Measurements from ENCODE around the gene ABHD6. TPM values are rescaled to one million over a fixed set of nuclear protein-coding genes. Genes with fewer than 3 reads are reported as not detected.

Gene ABHD6
- total RNA-seq, 1 experiment from 2014 or later = 12.7 TPM

GRCh38 chr3:58266577-58266976 lies 29.0 kb downstream of the ABHD6 start:
- Histone ChIP-seq H3K9me2 (ENCODE audit: insufficient read depth) (no peaks in the 10 kb centered on the region), H3K79me2 (ENCODE audit: insufficient read depth, low read length) (no peaks in the 10 kb centered on the region), H3K4me1 (ENCODE audit: control insufficient read depth in 1 of 2, insufficient read depth in 2 of 2, low read length in 2 of 2) (peaks cover 1 to 10% of the 10 kb centered on the region in 2 experiments), H3K4me2 (ENCODE audit: low read length) (no peak overlapping the region), H3K36me3 (ENCODE audit: control insufficient read depth in 1 of 2, insufficient read depth in 2 of 2, low read length in 2 of 2) (no peaks in the 10 kb centered on the region; a peak in 1 of 4 replicates), H2AFZ (ENCODE audit: low read depth, low read length, poor library complexity, severe bottlenecking) (no peak overlapping the region), H4K20me1 (ENCODE audit: insufficient read depth) (no peaks in the 10 kb centered on the region), H3K9ac (ENCODE audit: low read length) (no peak overlapping the region), H3K27me3 (ENCODE audit: insufficient read depth, low read length) (no peaks in the 10 kb centered on the region), H3K9me3 (ENCODE audit: control insufficient read depth in 1 of 2, insufficient read depth in 1 of 2, low read depth in 1 of 2, low read length in 2 of 2) (no peaks in the 10 kb centered on the region), H3K4me3 (replicated peaks in 1 of 2; ENCODE audit: low read depth in 1 of 2, low read length in 2 of 2) (no peak overlapping the region), H3K27ac (ENCODE audit: low read depth, low read length) (no peak overlapping the region)
- intact Hi-C loops (cut with micrococcal nuclease) = no loop called here
- BruUV-seq (replicated peaks) = no TSS peak
- RAD21 ChIA-PET (ENCODE audit: low non-redundant PET in 1 of 2, low total read pairs in 2 of 2, uncharacterized antibody in 2 of 2, unreplicated experiment in 2 of 2) = no interaction called here
- CTCF ChIA-PET = no interaction called here
- POLR2A ChIA-PET = no interaction called here
- DNase-seq (ENCODE audit: low read depth, low spot score) (no peak), ATAC-seq (no peak)
- TF ChIP-seq CEBPB (IDR thresholded peaks at IDR 0.05; ENCODE audit: low read depth) (no peak), POLR2AphosphoS5 (IDR thresholded peaks at IDR 0.05; ENCODE audit: low read depth, low read length) (no peak), SIN3A (IDR thresholded peaks at IDR 0.05; ENCODE audit: low read depth) (no peak), RAD21 (IDR thresholded peaks at IDR 0.05; ENCODE audit: low read depth) (no peak), ZFX (IDR thresholded peaks at IDR 0.05) (no peak), REST (IDR thresholded peaks at IDR 0.05; ENCODE audit: low read depth) (no peak), YY1 (IDR thresholded peaks at IDR 0.05; ENCODE audit: extremely low read depth, insufficient replicate concordance, low read depth, low read length) (no peak), POLR2A (IDR thresholded peaks at IDR 0.05; ENCODE audit: borderline replicate concordance, extremely low read depth, insufficient read depth, insufficient read length) (no peak), SRF (IDR thresholded peaks at IDR 0.05; ENCODE audit: low read depth) (no peak), EGR1 (IDR thresholded peaks at IDR 0.05; ENCODE audit: low read depth) (no peak), EZH2 (IDR thresholded peaks at IDR 0.05) (no peak), SP1 (IDR thresholded peaks at IDR 0.05; ENCODE audit: low read depth) (no peak), EZH2phosphoT487 (IDR thresholded peaks at IDR 0.05; ENCODE audit: borderline replicate concordance) (no peak), TCF7L2 (IDR thresholded peaks at IDR 0.05; ENCODE audit: borderline replicate concordance, extremely low read depth, insufficient read depth, insufficient read length) (no peak), JUND (IDR thresholded peaks at IDR 0.05) (no peak), ZNF274 (IDR thresholded peaks at IDR 0.05; ENCODE audit: low read depth, low read length) (no peak), CBX3 (IDR thresholded peaks at IDR 0.05; ENCODE audit: low read depth) (no peak)
- TF ChIP-seq, protein P1, sequence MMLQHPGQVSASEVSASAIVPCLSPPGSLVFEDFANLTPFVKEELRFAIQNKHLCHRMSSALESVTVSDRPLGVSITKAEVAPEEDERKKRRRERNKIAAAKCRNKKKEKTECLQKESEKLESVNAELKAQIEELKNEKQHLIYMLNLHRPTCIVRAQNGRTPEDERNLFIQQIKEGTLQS (IDR thresholded peaks at IDR 0.05) = no peak
- TF ChIP-seq, protein P2, sequence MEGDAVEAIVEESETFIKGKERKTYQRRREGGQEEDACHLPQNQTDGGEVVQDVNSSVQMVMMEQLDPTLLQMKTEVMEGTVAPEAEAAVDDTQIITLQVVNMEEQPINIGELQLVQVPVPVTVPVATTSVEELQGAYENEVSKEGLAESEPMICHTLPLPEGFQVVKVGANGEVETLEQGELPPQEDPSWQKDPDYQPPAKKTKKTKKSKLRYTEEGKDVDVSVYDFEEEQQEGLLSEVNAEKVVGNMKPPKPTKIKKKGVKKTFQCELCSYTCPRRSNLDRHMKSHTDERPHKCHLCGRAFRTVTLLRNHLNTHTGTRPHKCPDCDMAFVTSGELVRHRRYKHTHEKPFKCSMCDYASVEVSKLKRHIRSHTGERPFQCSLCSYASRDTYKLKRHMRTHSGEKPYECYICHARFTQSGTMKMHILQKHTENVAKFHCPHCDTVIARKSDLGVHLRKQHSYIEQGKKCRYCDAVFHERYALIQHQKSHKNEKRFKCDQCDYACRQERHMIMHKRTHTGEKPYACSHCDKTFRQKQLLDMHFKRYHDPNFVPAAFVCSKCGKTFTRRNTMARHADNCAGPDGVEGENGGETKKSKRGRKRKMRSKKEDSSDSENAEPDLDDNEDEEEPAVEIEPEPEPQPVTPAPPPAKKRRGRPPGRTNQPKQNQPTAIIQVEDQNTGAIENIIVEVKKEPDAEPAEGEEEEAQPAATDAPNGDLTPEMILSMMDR (IDR thresholded peaks at IDR 0.05 in 2 of 3, conservative IDR thresholded peaks at IDR 0.05 in 1 of 3; ENCODE audit: borderline replicate concordance in 1 of 3, insufficient read depth in 1 of 3, low read depth in 2 of 3, low read length in 2 of 3) = no peak
- TF ChIP-seq, protein P3, sequence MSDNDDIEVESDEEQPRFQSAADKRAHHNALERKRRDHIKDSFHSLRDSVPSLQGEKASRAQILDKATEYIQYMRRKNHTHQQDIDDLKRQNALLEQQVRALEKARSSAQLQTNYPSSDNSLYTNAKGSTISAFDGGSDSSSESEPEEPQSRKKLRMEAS (IDR thresholded peaks at IDR 0.05) = no peak
